GM06990 (cell line): ENCODE measurements around the gene FHOD3.

Source experiments
- DNase-seq: peaks from one replicate; pipeline ENCODE4 v3.0.0-alpha.2; 2011; ENCODE audit not compliant: insufficient read length; ENCODE audit errors: extremely low read depth
- H3K27me3 ChIP-seq: replicated peaks from 2 replicates; pipeline ENCODE4 v1.6.0; 2011; ENCODE audit warnings: low read length; ENCODE audit not compliant: control insufficient read depth, insufficient read depth
- H3K36me3 ChIP-seq: 2 replicates; pipeline ENCODE4 v1.5.1; 2011; ENCODE audit warnings: low read length; ENCODE audit not compliant: control insufficient read depth, insufficient read depth
- H3K4me3 ChIP-seq: replicated peaks from 2 replicates; pipeline ENCODE4 v1.5.1; 2011; ENCODE audit warnings: low read depth, mild to moderate bottlenecking, control low read depth, low read length
- TF ChIP-seq, protein P1 (sequence below): IDR thresholded peaks from 2 replicates; pipeline ENCODE4 v1.5.1; 2011; ENCODE audit warnings: low read length, control low read depth, mild to moderate bottlenecking, inconsistent platforms; ENCODE audit not compliant: insufficient read depth, poor library complexity, severe bottlenecking

Gene FHOD3

DNA sequence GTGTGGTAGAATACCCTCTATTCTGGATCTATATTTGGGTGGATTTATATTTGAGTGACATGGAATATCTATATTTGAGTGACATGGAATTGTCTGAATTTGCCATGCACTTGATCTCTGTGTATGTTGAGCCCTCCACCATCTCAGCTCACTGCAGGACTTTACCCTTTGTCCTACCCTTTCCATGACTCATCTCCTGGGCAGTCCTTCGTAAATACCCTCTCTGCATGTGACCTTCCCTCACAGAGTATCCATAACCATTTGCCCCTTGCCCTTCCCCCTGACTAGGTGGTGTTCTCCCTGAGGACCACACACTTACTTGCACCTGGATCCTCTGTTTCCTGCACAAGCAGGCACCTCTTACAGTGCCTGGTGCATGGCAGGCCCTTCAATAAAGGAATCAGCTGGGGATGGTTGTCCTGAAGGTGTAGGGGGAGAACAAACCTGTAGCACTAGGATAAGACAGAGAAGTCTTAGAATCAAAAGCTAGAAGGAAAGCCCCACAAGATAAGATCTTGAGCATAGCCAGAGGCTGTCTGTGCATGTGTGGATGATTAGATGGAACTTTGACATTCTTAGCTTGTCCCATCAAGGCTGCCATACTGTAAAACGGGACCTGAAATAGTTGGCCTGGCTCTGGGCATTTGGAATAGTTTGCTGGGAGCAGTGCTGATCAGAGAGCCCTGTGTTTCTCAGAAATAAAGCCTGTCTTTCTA, 230.4 kb downstream of the FHOD3 start:
- TF ChIP-seq, protein P1, sequence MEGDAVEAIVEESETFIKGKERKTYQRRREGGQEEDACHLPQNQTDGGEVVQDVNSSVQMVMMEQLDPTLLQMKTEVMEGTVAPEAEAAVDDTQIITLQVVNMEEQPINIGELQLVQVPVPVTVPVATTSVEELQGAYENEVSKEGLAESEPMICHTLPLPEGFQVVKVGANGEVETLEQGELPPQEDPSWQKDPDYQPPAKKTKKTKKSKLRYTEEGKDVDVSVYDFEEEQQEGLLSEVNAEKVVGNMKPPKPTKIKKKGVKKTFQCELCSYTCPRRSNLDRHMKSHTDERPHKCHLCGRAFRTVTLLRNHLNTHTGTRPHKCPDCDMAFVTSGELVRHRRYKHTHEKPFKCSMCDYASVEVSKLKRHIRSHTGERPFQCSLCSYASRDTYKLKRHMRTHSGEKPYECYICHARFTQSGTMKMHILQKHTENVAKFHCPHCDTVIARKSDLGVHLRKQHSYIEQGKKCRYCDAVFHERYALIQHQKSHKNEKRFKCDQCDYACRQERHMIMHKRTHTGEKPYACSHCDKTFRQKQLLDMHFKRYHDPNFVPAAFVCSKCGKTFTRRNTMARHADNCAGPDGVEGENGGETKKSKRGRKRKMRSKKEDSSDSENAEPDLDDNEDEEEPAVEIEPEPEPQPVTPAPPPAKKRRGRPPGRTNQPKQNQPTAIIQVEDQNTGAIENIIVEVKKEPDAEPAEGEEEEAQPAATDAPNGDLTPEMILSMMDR = no peak
- Histone ChIP-seq H3K27me3 (no peaks in the 10 kb centered on the region), H3K36me3 (no peaks in the 10 kb centered on the region; the same call in 1 of the 2 replicates), H3K4me3 (no peak overlapping the region)
- no peak for DNase-seq

DNA sequence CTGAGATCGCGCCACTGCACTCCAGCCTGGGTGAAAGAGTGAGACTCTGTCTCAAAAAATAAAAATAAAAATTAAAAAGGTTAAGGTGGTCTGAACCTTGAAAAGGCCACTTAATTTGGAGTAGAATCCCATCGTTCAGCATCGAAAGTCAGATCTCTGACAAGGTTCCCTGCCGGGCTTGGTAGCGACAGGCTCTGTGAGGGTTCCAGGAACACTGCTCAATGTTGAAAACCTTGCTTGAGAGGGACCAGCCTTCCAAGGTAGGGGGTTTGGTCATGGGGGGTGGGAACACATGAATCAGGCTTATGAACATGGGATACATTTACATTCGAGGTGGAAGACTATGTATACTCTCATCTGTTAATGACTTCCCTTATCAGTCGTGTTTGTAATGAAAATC, 232.2 kb downstream of the FHOD3 start:
- no peaks in the 10 kb centered on the region for H3K27me3 ChIP-seq
- H3K36me3 ChIP-seq = no peaks in the 10 kb centered on the region; the same call in 1 of the 2 replicates
- TF ChIP-seq, protein P1 = no peak
- H3K4me3 ChIP-seq = no peak overlapping the region
- DNase-seq = no peak

DNA sequence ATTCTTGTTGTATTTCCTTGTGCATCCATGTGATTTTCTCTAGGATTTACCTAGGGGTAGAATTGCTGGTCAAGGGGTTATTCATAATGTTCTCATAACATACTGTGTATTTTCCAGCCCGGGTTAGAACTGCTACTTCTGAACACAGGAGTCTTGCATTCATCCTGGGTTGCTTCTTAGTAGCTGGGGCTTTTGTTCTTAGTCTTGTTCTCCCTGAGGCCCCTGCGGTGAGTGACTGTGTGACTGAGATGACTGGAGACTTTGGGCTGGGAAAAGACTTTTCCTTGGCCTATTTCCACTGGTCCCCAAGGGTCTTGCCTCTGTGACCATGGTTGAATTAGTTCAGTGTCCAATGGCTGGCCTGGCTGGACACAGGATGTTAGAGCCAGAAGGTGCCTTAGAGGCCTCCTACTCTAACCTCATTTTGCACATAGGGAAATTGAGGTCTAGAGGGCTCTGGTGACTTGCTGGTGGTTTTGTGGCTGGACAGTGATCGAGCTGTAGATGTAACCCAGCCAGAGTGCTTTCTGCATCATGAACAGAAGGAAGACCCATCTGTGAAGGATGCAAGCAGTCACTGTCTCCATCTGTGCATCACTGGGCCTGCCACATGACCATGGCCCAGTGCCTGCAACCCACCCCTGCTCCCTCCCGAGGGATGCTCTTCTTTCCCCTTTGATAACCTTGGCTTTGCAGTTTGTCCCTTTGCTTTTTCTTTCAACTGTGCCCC, 233.3 kb downstream of the FHOD3 start:
- TF ChIP-seq, protein P1 = no peak
- H3K4me3 ChIP-seq = no peak overlapping the region
- H3K27me3 ChIP-seq = no peaks in the 10 kb centered on the region
- no peaks in the 10 kb centered on the region; the same call in 1 of the 2 replicates for H3K36me3 ChIP-seq
- no peak for DNase-seq

DNA sequence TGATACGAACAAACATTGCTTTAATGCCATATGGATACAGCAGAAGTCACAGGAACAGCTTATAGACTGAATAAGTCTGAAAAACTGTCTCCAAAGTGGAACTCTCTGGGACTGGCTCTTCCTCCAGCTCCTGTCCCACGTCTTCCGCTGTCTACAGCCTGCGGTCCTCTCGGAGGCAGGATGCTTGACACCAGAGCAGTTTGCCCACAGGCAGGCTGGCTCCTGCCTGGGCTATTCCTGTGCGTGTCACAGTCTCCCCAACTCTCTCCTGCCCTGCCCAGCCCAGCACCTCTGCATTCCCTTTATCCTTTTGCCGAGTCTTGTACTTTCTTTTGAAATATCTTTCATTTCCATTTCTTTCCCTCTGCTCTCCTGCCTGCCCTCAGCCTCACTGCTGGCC, 234.1 kb downstream of the FHOD3 start:
- Histone ChIP-seq H3K4me3 (no peak overlapping the region), H3K36me3 (no peaks in the 10 kb centered on the region; the same call in 1 of the 2 replicates), H3K27me3 (no peaks in the 10 kb centered on the region)
- TF ChIP-seq, protein P1 = no peak
- no peak for DNase-seq

DNA sequence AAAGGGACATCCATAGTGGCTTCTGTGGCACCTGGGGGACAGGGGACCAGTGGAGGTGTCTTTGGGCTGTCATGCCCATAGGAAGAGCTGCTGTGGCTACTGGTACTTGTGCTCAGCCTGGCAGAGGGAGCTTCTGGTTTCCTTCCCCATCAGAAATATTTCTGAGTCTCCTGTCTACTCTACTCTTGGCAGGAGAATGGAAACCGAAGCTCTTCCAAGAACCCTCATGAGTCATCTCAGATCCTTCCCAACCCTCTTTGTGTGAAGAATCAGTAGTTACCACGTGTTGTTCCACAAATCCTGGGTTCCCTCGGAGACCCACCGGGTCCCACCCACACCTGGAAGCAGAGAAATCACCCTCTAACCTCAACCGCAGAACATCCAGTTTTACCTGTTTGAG, 234.9 kb downstream of the FHOD3 start:
- no peak for DNase-seq
- TF ChIP-seq, protein P1 = no peak
- Histone ChIP-seq H3K4me3 (no peak overlapping the region), H3K27me3 (no peaks in the 10 kb centered on the region), H3K36me3 (no peaks in the 10 kb centered on the region; the same call in 1 of the 2 replicates)
